HG02884 (cell line): ENCODE measurements around the gene PHKA1.
"Not testable (repeated sequence)": the region's sequence is repeated elsewhere in the genome, so short reads cannot be mapped to it uniquely, and the experiment has no call there.

Source experiments
- ATAC-seq: cut with Tn5 transposase; IDR thresholded peaks from one replicate; pipeline ENCODE4 v1.9.1; 2021; ENCODE audit warnings: mild to moderate bottlenecking, moderate library complexity; ENCODE audit not compliant: unreplicated experiment

PHKA1 gene

DNA sequence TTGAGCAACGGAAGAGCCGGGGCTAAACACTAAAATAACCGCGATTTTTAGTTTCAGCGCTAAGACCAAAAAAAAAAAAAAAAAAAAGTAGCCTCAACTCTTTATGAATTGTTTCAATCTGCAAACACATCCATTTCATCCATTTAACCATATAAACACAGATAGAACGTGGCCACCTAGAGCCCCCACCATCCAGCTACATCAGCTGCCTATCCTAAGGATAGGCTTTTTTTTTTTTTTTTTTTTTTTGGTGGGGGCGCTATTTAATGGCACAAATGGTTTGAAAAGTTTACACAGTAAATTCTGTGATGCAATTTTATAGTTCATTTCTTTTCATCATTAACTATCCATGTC is 141.0 kb downstream of the PHKA1 start:
- ATAC-seq, result peak; percentile 32

- peak; percentile 98 for ATAC-seq
These were observed 141.6 kb downstream of the PHKA1 start, which contains the start of gene HDAC8 for GRCh38 chrX:72572248-72573157. Gene HDAC8, minus strand, starts transcription at chrX:72572843. Its CDS starts 82 bp downstream, at chrX:72572761.

DNA sequence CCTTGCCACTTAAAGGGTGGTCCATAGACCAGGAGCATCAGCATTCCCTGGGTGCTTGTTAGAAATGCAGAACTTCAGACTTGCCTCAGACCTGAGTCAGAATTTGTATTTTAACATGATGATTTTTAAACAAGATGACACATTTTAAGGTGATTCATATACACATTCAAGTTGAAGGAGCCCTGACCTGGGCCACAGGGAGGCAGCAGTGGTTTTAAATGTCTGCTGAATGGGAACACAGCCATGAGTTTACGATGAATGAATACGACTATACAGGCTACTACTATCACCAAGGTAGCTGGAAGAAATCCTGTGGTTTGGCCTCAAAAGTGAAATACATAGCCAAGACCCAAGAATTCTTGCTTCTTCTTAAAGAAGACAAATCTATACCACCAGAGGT is 144.3 kb downstream of the PHKA1 start:
- no peak for ATAC-seq

DNA sequence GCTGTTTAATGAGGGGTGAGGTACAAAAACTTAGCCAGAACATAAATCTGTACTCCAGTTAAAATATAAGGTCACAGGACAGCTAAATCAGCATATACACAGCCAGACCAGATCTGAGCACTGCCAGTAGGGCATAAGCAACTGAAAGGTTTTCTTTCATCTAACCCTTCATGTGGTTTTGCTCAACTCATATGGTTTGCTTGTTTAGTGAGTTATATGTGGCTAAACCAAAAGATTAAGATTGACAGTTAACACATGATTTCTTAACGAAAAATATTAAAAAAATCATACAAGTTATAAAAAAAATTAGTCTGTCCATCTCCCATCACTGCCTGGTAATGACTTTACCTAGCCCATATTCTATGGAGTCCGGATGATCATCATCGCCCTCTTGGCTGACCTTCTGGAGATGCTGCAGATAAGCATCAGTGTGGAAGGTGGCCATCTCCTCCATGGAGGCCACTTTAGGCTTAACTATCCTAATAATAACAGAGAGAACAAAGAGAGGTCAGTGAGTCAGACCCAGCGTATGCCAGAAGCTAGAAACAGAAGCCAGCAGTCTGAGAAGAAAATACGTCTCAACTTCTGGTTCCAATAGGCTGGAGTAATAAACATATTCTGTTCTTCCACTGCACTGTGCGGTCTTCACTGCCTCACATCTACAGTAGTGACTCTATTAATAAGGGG is 145.6 kb downstream of the PHKA1 start:
- no peak for ATAC-seq

DNA sequence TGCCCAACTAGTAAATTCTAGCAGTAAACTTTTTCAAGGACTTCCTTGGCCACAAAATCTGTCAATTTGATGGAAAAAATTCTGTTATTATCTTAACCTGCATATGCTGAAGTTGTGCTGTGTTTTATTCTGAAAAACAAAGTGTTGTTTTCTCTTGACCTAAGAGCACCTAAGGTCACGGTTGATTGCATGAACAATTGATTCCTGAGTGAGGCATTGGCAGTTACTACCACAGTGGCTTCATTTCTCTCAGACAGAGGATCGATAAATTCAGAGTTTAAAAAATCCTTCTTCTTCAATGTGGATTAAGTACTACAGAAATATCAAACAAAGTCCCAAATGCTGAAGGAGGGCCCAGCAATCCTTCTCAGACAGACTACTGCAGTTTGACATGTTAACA is 147.7 kb downstream of the PHKA1 start:
- ATAC-seq, result no peak

DNA sequence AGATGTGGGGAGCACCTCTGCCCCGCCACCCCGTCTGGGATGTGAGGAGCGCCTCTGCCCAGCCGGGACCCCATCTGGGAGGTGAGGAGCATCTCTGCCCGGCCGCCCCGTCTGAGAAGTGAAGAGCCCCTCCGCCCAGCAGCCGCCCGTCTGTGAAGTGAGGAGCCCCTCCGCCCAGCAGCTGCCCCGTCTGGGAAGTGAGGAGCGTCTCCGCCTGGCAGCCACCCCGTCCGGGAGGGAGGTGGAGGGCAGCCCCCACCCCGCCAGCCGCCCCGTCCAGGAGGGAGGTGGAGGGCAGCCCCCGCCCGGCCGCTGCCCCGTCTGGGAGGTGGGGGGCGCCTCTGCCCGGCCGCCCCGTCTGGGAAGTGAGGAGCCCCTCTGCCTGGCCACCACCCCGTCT is 154.5 kb downstream of the PHKA1 start:
- ATAC-seq, result not testable (repeated sequence)

GRCh38 chrX:72554448-72555140 is 159.5 kb downstream of the PHKA1 start:
- ATAC-seq, result no peak

- ATAC-seq, result not testable (repeated sequence)
These were observed 161.7 kb downstream of the PHKA1 start for GRCh38 chrX:72552443-72552842.

DNA sequence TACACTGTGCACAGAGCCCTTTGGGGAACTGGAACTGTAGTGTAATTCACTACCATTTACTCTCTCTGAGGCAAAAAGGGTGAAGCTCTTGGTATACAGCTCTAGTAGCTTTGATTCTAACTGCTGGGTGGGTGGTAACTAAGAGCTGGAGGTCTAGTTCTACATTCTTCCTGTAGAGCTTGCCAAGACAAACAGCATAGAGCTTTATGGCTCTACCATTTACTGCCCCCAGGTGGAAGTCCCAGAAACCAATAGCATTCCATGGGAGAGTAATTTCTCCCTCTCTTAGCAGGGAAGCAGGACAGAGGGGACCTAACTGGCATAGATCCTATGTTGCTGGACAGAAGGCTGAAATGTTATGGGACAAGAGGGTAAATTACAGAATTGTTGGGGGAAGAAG is 168.1 kb downstream of the PHKA1 start:
- ATAC-seq, result no peak

DNA sequence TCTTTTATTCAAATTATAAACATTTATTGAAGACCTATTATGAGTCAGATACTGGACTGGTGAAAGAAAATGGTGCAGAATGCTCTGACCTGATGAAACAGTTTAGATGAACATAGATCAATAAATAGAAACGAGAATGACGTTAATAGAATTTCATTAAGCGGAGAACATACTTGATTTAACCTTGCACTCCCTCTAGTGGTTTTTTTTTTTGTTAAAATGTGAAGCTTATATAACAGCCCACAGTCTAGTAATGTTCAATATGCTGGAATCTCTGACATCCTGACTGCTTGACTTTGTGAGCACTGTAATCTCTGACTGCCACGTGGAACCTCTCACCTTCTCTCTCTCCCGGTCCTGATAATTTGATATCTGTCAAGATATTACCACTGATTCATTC is 173.8 kb downstream of the PHKA1 start:
- no peak for ATAC-seq

GRCh38 chrX:72539822-72540221 is 174.3 kb downstream of the PHKA1 start:
- ATAC-seq, result no peak

DNA sequence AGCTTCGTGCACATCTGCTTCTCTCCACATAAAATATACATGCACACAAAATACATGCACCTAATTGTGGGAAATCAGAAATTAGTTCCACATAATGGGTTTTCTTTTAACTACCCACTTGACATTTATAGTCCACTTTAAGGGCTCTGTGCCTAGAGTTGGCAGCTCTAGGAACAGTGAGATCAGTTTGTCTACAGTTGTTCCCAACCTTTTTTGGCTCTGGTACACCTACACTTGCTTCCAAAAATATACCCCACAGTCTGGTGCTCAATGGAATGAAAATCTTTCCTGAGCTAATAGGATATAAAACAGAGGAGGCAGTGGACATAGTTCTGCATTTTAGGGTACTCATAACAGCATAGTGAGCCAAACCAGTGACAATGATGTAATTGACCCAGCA is 177.6 kb downstream of the PHKA1 start:
- ATAC-seq, result no peak

DNA sequence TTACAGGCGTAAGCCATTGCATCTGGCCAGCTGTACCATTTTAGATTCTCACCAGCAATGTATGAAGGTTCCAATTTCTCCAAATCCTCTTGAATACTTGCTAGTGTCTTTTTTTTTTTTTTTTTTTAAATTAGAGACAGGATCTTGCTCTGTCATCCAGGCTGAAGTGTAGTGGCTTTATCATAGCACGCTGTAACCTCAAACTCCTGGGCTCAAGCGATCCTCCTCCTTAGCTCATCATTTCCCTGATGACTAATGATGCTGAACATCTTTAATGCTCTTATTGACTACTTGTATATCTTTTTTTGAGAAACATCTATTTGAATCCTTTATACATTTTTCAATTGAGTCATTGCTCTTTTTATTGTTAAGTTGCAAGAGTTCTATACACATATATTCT is 181.7 kb downstream of the PHKA1 start:
- no peak for ATAC-seq
